Lower lobe of right lung (tissue), 2 donors: ENCODE measurements around the gene YIF1A. TPM values are rescaled to one million over a fixed set of nuclear protein-coding genes. Genes with fewer than 3 reads are reported as not detected.
A peak's percentile ranks its signal among the peaks of the same experiment; 100 is the strongest.
"Not testable (repeated sequence)": the region's sequence is repeated elsewhere in the genome, so short reads cannot be mapped to it uniquely, and the experiment has no call there.

Source experiments
- ATAC-seq, 2 donors: fragments of 200-7000 bp; cut with Tn5 transposase; one replicate each; pipeline ENCODE4 v1.9.1; 2020 to 2022; ENCODE audit warnings: mild to moderate bottlenecking in 2 of 2, moderate library complexity in 2 of 2
- DNase-seq: peaks from one replicate; pipeline ENCODE4 v3.0.0-alpha.2; 2020
- H3K27ac ChIP-seq: fragments of 200-600 bp; one replicate; pipeline ENCODE4 v1.8.0; 2022
- H3K27me3 ChIP-seq: fragments of 200-600 bp; one replicate; pipeline ENCODE4 v1.8.0; 2022; ENCODE audit warnings: low read depth
- H3K36me3 ChIP-seq: fragments of 200-600 bp; one replicate; pipeline ENCODE4 v1.8.0; 2022; ENCODE audit warnings: mild to moderate bottlenecking
- H3K4me1 ChIP-seq: fragments of 200-600 bp; one replicate; pipeline ENCODE4 v1.8.0; 2022
- H3K4me3 ChIP-seq: fragments of 200-600 bp; one replicate; pipeline ENCODE4 v1.8.0; 2022; ENCODE audit warnings: mild to moderate bottlenecking
- H3K9me3 ChIP-seq: fragments of 200-600 bp; one replicate; pipeline ENCODE4 v1.8.0; 2022
- CTCF ChIP-seq: fragments of 200-600 bp; IDR thresholded peaks from one replicate; pipeline ENCODE4 v1.8.0; 2022; ENCODE audit warnings: antibody characterized with exemption, mild to moderate bottlenecking
- intact Hi-C: fragments of 100-400 bp; cut with DNase I; formaldehyde crosslinking; loops from one replicate; pipeline ENCODE4 v1.11.0; 2022
- total RNA-seq: library from RNA; stranded (reverse); fragmentation: NEBNext Ultra II Directional; extraction: Animal tissue kit (Norgen Biotek cat#: 25700); gene quantifications from one replicate; pipeline ENCODE4 v1.2.1, GENCODE V29; 2021
- donor health status: DM: no; HTN: yes; CAD: no; lungs with severe emphysema.

YIF1A gene
- total RNA-seq, 1 donor from 2014 or later, result 67.8 TPM

GRCh38 chr11:66261578-66261977 lies 27.4 kb downstream of the YIF1A start:
- H3K27me3 ChIP-seq, result no peaks in the 10 kb centered on the region
- intact Hi-C loops, result loop anchor here (5.0 kb wide), 1 partner anchor 39 kb away; no protein-coding TSS in a partner anchor
- no peak for TF ChIP-seq CTCF
- DNase-seq, result no peak
- H3K4me1 ChIP-seq, result peaks cover 19% of the 10 kb centered on the region
- no peak overlapping the region for H3K27ac ChIP-seq
- ATAC-seq, result no peak
- H3K36me3 ChIP-seq, result peaks cover 49% of the 10 kb centered on the region
- H3K9me3 ChIP-seq, result no peaks in the 10 kb centered on the region
- no peak overlapping the region for H3K4me3 ChIP-seq

- H3K27ac ChIP-seq, result no peak overlapping the region
- intact Hi-C loops, result loop anchor here (5.0 kb wide), 1 partner anchor 38 kb away; no protein-coding TSS in a partner anchor
- peaks cover 42% of the 10 kb centered on the region for H3K36me3 ChIP-seq
- TF ChIP-seq CTCF, result no peak
- no peaks in the 10 kb centered on the region for H3K9me3 ChIP-seq
- H3K27me3 ChIP-seq, result no peaks in the 10 kb centered on the region
- no peak for DNase-seq
- H3K4me3 ChIP-seq, result no peak overlapping the region
- ATAC-seq, result no peak
- peaks cover 20% of the 10 kb centered on the region for H3K4me1 ChIP-seq
These were observed 29.0 kb downstream of the YIF1A start for GRCh38 chr11:66259956-66260355.

- TF ChIP-seq CTCF, result no peak
- no peaks in the 10 kb centered on the region for H3K9me3 ChIP-seq
- ATAC-seq (no peak), DNase-seq (no peak)
- H3K36me3 ChIP-seq, result peaks cover 38% of the 10 kb centered on the region
- no peaks in the 10 kb centered on the region for H3K27me3 ChIP-seq
- peaks cover 20% of the 10 kb centered on the region for H3K4me1 ChIP-seq
- intact Hi-C loops, result no loop called here
- H3K4me3 ChIP-seq, result no peak overlapping the region
- no peak overlapping the region for H3K27ac ChIP-seq
These were observed 29.7 kb downstream of the YIF1A start for GRCh38 chr11:66259225-66259624.

GRCh38 chr11:66258473-66258893 lies 30.5 kb downstream of the YIF1A start:
- Histone ChIP-seq H3K27me3 (no peaks in the 10 kb centered on the region), H3K4me3 (peak overlapping the region; percentile 99), H3K27ac (peak overlapping the region; percentile 83), H3K9me3 (no peaks in the 10 kb centered on the region), H3K36me3 (peaks cover 31% of the 10 kb centered on the region), H3K4me1 (peaks cover 20% of the 10 kb centered on the region)
- no peak for DNase-seq
- TF ChIP-seq CTCF, result peak; percentile 7
- intact Hi-C loops, result no loop called here
- ATAC-seq, result no peak

- H3K27ac ChIP-seq, H3K9me3 ChIP-seq, H3K36me3 ChIP-seq, ATAC-seq, H3K27me3 ChIP-seq, intact Hi-C loops, DNase-seq, H3K4me3 ChIP-seq: not testable (repeated sequence)
- peaks cover 12% of the 10 kb centered on the region for H3K4me1 ChIP-seq
These were observed 35.9 kb downstream of the YIF1A start for GRCh38 chr11:66253081-66253480.

- Histone ChIP-seq H3K36me3 (peaks cover 6% of the 10 kb centered on the region), H3K9me3 (no peaks in the 10 kb centered on the region), H3K4me1 (peaks cover 6% of the 10 kb centered on the region), H3K27me3 (no peaks in the 10 kb centered on the region), H3K4me3 (no peak overlapping the region), H3K27ac (no peak overlapping the region)
- intact Hi-C loops, result no loop called here
- DNase-seq (no peak), ATAC-seq (no peak)
- TF ChIP-seq CTCF, result no peak
These were observed 37.1 kb downstream of the YIF1A start for GRCh38 chr11:66251809-66252208.
